ENCODE data around the gene CHKA. TPM values are rescaled to one million over a fixed set of nuclear protein-coding genes. Genes with fewer than 3 reads are reported as not detected.

Gene CHKA
- total RNA-seq, 1 experiment from 2014 or later = 63.0 TPM

DNA sequence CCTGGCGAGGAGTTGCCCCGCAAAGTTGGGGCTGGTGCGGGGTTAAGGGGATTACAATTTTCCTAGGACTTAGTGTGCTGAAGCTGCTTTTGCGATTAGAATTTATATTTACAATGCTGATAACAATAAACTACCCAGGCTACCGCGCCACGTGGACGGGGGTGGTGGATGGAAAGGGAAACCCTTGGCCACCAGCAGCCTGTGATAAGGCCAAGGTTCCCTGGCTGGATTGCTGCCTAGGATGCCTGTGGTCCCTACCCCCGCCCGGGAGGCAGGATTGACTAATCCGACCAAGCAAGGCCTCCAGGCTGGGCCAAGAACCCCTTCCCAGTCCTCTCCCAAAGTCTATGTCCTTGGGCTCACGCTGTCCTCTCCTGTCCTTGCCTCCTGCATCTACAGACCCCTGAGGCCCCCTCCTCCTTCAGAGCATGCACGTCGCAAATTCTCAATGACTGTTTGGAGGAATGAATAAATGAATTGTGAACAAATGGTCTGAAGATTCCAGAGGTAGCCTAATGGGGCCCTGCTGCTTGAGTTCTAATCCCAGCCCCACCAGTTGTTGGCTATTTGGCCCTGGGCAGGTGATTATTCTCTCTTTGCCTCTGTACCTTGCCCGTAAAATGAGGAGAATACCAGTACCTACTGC is 7.6 kb upstream of the CHKA start:
- Histone ChIP-seq H2BK120ac (ENCODE audit: low read depth, low read length, poor library complexity, severe bottlenecking) (no peak overlapping the region), H3T11ph (ENCODE audit: low read length) (no peak overlapping the region), H3K4me2 (ENCODE audit: insufficient read depth, insufficient read length, low read length) (peak overlapping the region; percentile 1), H3K4ac (ENCODE audit: low read depth, low read length) (no peak overlapping the region; the same call in 1 of the 2 replicates), H3K27ac (ENCODE audit: insufficient read length, low read depth, low read length) (no peak overlapping the region), H2AK5ac (ENCODE audit: insufficient read length, low read length) (no peak overlapping the region), H4K91ac (ENCODE audit: insufficient read length, low read depth, low read length) (no peak overlapping the region), H2BK15ac (ENCODE audit: low read depth, low read length) (no peak overlapping the region), H2BK5ac (ENCODE audit: insufficient read length, low read length) (no peak overlapping the region), H2BK12ac (ENCODE audit: insufficient read length, low read depth, low read length) (peak overlapping the region; percentile 16), H3K18ac (ENCODE audit: insufficient read length, low read depth, low read length) (peak overlapping the region; percentile 73), H3K23me2 (ENCODE audit: insufficient read length, low read depth, low read length, poor library complexity, severe bottlenecking) (peaks cover 4% of the 10 kb centered on the region), H3K9me3 (ENCODE audit: control insufficient read depth, low read depth, low read length) (peaks cover 5% of the 10 kb centered on the region), H3K23ac (ENCODE audit: insufficient read length, low read depth, low read length) (no peak overlapping the region), H3K14ac (ENCODE audit: insufficient read depth, low read length) (peak overlapping the region; percentile 62; the same call in 1 of the 2 replicates), H4K20me1 (ENCODE audit: control insufficient read depth, insufficient read depth, insufficient read length) (no peaks in the 10 kb centered on the region), H3K4me1 (ENCODE audit: insufficient read depth, low read length) (peaks cover 11% of the 10 kb centered on the region; the same call in 1 of the 2 replicates), H3K79me1 (ENCODE audit: insufficient read depth, low read depth, low read length, poor library complexity, severe bottlenecking) (no peaks in the 10 kb centered on the region), H4K5ac (ENCODE audit: insufficient read length, low read depth, low read length) (no peak overlapping the region), H3K56ac (ENCODE audit: insufficient read length, low read depth, low read length) (no peak overlapping the region), H3K79me2 (ENCODE audit: insufficient read depth, low read length) (no peaks in the 10 kb centered on the region), H2AFZ (ENCODE audit: low read length) (no peak overlapping the region), H3K27me3 (ENCODE audit: insufficient read depth, low read length) (no peaks in the 10 kb centered on the region), H4K8ac (replicated peaks; ENCODE audit: insufficient read length, low read depth, low read length) (no peak overlapping the region), H3K9ac (ENCODE audit: extremely low read depth, insufficient read length, low read length) (no peak overlapping the region), H2BK20ac (ENCODE audit: low read depth, low read length, poor library complexity, severe bottlenecking) (no peak overlapping the region)
- H3K27ac Mint-ChIP-seq = peak overlapping the region; percentile 63 to 99 (median 84)
- no CpG with 5 or more reads among the region's 15 CpGs for WGBS (ENCODE audit: extremely low coverage, insufficient read length, low lambda C conversion rate)
- peak overlapping the region; percentile 49 to 68 for H3K4me3 Mint-ChIP-seq
- H3K9me3 Mint-ChIP-seq = peaks cover 36 to 40% of the 10 kb centered on the region in 2 experiments
- peaks cover 18 to 23% (median 22%) of the 10 kb centered on the region in 3 experiments for H3K36me3 Mint-ChIP-seq (ENCODE audit: insufficient read depth in 1 of 3, low read depth in 3 of 3)
- TF ChIP-seq, protein P1, sequence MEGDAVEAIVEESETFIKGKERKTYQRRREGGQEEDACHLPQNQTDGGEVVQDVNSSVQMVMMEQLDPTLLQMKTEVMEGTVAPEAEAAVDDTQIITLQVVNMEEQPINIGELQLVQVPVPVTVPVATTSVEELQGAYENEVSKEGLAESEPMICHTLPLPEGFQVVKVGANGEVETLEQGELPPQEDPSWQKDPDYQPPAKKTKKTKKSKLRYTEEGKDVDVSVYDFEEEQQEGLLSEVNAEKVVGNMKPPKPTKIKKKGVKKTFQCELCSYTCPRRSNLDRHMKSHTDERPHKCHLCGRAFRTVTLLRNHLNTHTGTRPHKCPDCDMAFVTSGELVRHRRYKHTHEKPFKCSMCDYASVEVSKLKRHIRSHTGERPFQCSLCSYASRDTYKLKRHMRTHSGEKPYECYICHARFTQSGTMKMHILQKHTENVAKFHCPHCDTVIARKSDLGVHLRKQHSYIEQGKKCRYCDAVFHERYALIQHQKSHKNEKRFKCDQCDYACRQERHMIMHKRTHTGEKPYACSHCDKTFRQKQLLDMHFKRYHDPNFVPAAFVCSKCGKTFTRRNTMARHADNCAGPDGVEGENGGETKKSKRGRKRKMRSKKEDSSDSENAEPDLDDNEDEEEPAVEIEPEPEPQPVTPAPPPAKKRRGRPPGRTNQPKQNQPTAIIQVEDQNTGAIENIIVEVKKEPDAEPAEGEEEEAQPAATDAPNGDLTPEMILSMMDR (conservative IDR thresholded peaks at IDR 0.05) = no peak
- peaks cover 3% of the 10 kb centered on the region; the same call in 1 of the 2 replicates for H3K27me3 Mint-ChIP-seq (ENCODE audit: low read depth)
- peak; percentile 74 for DNase-seq
- peaks cover 48 to 53% of the 10 kb centered on the region in 2 experiments for H3K4me1 Mint-ChIP-seq

All from H9 (cell line).